IMR-90 (cell line): ENCODE measurements around the gene MOB3B. TPM values are rescaled to one million over a fixed set of nuclear protein-coding genes. Genes with fewer than 3 reads are reported as not detected.

Experiments
- ATAC-seq: fragments of 200-7000 bp; cut with Tn5 transposase; 2 replicates; pipeline ENCODE4 v1.9.1; 2020; ENCODE audit warnings: low read depth, mild to moderate bottlenecking, moderate library complexity
- BruUV-seq: library from RNA; stranded (reverse); fragments of 400-500 nt; replicated peaks from 2 replicates; lab custom pipeline; 2021; lab: Mats Ljungman, UMichigan
- CTCF ChIA-PET: fragments of 300-600 bp; formaldehyde crosslinking; extraction: SDS; loops from one replicate; lab custom pipeline; 2021; ENCODE audit warnings: antibody characterized with exemption; lab: Yijun Ruan, JAX
- POLR2A ChIA-PET: fragments of 300-600 bp; sonication (Branson Sonifier 250); formaldehyde crosslinking; loops from one replicate; lab custom pipeline; 2022; ENCODE audit warnings: antibody characterized with exemption; ENCODE audit not compliant: unreplicated experiment; lab: Charles Lee
- DNase-seq: peaks from one replicate; pipeline ENCODE4 v3.0.0; 2013
- H2AFZ ChIP-seq: replicated peaks from 2 replicates; pipeline ENCODE3; 2013; ENCODE audit warnings: low read length, mild to moderate bottlenecking; ENCODE audit not compliant: poor library complexity
- H2AK5ac ChIP-seq: 2 replicates; pipeline ENCODE4 v1.6.1; 2013; ENCODE audit warnings: low read depth, low read length, inconsistent platforms
- H2AK9ac ChIP-seq: replicated peaks from 2 replicates; pipeline ENCODE3; 2013; ENCODE audit warnings: mild to moderate bottlenecking, low read depth, low read length, moderate library complexity; ENCODE audit not compliant: poor library complexity
- H2BK120ac ChIP-seq: 2 replicates; pipeline ENCODE4 v1.6.1; 2013; ENCODE audit warnings: low read depth, low read length, inconsistent platforms
- H2BK15ac ChIP-seq: 3 replicates; pipeline ENCODE4 v1.6.1; 2013; ENCODE audit warnings: low read depth, low read length, inconsistent platforms
- H2BK20ac ChIP-seq: 2 replicates; pipeline ENCODE4 v1.6.1; 2013; ENCODE audit warnings: low read depth, mild to moderate bottlenecking, inconsistent platforms, low read length, moderate library complexity
- H2BK5ac ChIP-seq: 2 replicates; pipeline ENCODE4 v1.6.1; 2013; ENCODE audit warnings: mild to moderate bottlenecking, low read depth, low read length, inconsistent platforms; ENCODE audit not compliant: poor library complexity, severe bottlenecking
- H3K14ac ChIP-seq: replicated peaks from 2 replicates; pipeline ENCODE4 v1.6.1; 2013; ENCODE audit warnings: low read depth, low read length, inconsistent platforms
- H3K18ac ChIP-seq: 2 replicates; pipeline ENCODE4 v1.6.1; 2013; ENCODE audit warnings: low read depth, low read length, control low read depth
- H3K23ac ChIP-seq: 2 replicates; pipeline ENCODE4 v1.6.1; 2013; ENCODE audit warnings: low read depth, low read length, inconsistent platforms
- H3K27ac ChIP-seq: 2 replicates; pipeline ENCODE4 v1.5.1; 2013; ENCODE audit warnings: mild to moderate bottlenecking, control low read depth, low read length; ENCODE audit not compliant: insufficient read depth
- H3K27me3 ChIP-seq: 2 replicates; pipeline ENCODE4 v1.6.1; 2013; ENCODE audit warnings: low read length; ENCODE audit not compliant: control insufficient read depth, insufficient read depth
- H3K36me3 ChIP-seq: 2 replicates; pipeline ENCODE4 v1.6.1; 2013; ENCODE audit warnings: low read length, mixed read lengths; ENCODE audit not compliant: control insufficient read depth, insufficient read depth
- H3K4ac ChIP-seq: 2 replicates; pipeline ENCODE4 v1.6.1; 2013; ENCODE audit warnings: low read depth, low read length, inconsistent platforms
- H3K4me1 ChIP-seq: 2 replicates; pipeline ENCODE4 v1.6.1; 2013; ENCODE audit warnings: low read length, mixed read lengths; ENCODE audit not compliant: control insufficient read depth, insufficient read depth
- H3K4me2 ChIP-seq: 2 replicates; pipeline ENCODE4 v1.6.1; 2013; ENCODE audit warnings: low read depth, mild to moderate bottlenecking, control low read depth, low read length, moderate library complexity
- H3K4me3 ChIP-seq: 2 replicates; pipeline ENCODE4 v1.5.1; 2013; ENCODE audit warnings: low read depth, mild to moderate bottlenecking, control low read depth, low read length, moderate library complexity; ENCODE audit not compliant: insufficient read depth
- H3K56ac ChIP-seq: 2 replicates; pipeline ENCODE4 v1.6.1; 2013; ENCODE audit warnings: low read length, inconsistent platforms; ENCODE audit not compliant: insufficient read depth; ENCODE audit errors: extremely low read depth
- H3K79me1 ChIP-seq, 2 experiments: 2 replicates each; pipeline ENCODE4 v1.6.1; 2013; ENCODE audit warnings: low read length in 2 of 2, inconsistent platforms in 1 of 2, low read depth in 1 of 2
- H3K9ac ChIP-seq: 2 replicates; pipeline ENCODE4 v1.6.1; 2013; ENCODE audit warnings: low read depth, low read length, control low read depth
- H3K9me1 ChIP-seq: 2 replicates; pipeline ENCODE4 v1.6.1; 2013; ENCODE audit warnings: low read length, inconsistent platforms; ENCODE audit not compliant: insufficient read depth
- H3K9me3 ChIP-seq: 2 replicates; pipeline ENCODE4 v1.6.1; 2013; ENCODE audit warnings: low read length; ENCODE audit not compliant: control insufficient read depth, insufficient read depth
- H4K20me1 ChIP-seq: 2 replicates; pipeline ENCODE4 v1.6.1; 2013; ENCODE audit warnings: low read length, inconsistent platforms; ENCODE audit not compliant: insufficient read depth
- H4K5ac ChIP-seq: 2 replicates; pipeline ENCODE4 v1.6.1; 2013; ENCODE audit warnings: mild to moderate bottlenecking, low read depth, low read length, control low read depth
- H4K8ac ChIP-seq, 2 experiments: 2 replicates each; pipeline ENCODE4 v1.6.1; 2013; ENCODE audit warnings: low read depth in 2 of 2, low read length in 2 of 2, control low read depth in 1 of 2, inconsistent platforms in 1 of 2
- H4K91ac ChIP-seq: 2 replicates; pipeline ENCODE4 v1.6.1; 2013; ENCODE audit warnings: low read depth, low read length, inconsistent platforms; ENCODE audit not compliant: insufficient read depth
- RFX5 ChIP-seq: IDR thresholded peaks from 2 replicates; pipeline ENCODE4 v1.8.0; 2012; ENCODE audit warnings: low read depth, mild to moderate bottlenecking, low read length, moderate library complexity
- WGBS, 2 experiments: methylation state at CpG; one replicate each; pipeline versions ENCODE4 v1.1.5 to v1.1.7; 2013; ENCODE audit warnings: missing lambda C conversion rate in 2 of 2; ENCODE audit not compliant: insufficient read length in 1 of 2; ENCODE audit errors: extremely low coverage in 2 of 2; 5-methylcytosine and 5-hydroxymethylcytosine counted together
- dilution Hi-C: fragments of 300-500 bp; cut with HindIII; formaldehyde crosslinking; loops from one replicate; pipeline ENCODE4 v1.14.3; 2018; ENCODE audit warnings: low sequenced_read_pairs; ENCODE audit not compliant: unreplicated experiment
- in situ Hi-C: fragments of 300-500 bp; cut with MboI; formaldehyde crosslinking; loops from 3 replicates; pipeline ENCODE4 v1.14.3; 2019; ENCODE audit warnings: low sequenced_read_pairs, inconsistent platforms, mixed read lengths
- intact Hi-C: fragments of 100-400 bp; cut with micrococcal nuclease; formaldehyde crosslinking; loops from 2 replicates; pipeline ENCODE4 v1.10.0; 2022
- polyA plus RNA-seq, 3 experiments: library from polyadenylated mRNA; depleted of rRNA; stranded (reverse); fragments of >200 nt; gene quantifications; 2 replicates each; pipeline ENCODE4 v1.2.3, GENCODE V29; 2012; ENCODE audit warnings: low replicate concordance in 1 of 3
- total RNA-seq: library from RNA; depleted of rRNA; stranded (reverse); fragments of >200 nt; gene quantifications from 2 replicates; pipeline ENCODE4 v1.2.3, GENCODE V29; 2012

The MOB3B gene
- total and polyA plus RNA-seq, 2 of the 4 experiments (the other 2 are of a cell fraction): under 0.01 to 0.02 TPM

DNA sequence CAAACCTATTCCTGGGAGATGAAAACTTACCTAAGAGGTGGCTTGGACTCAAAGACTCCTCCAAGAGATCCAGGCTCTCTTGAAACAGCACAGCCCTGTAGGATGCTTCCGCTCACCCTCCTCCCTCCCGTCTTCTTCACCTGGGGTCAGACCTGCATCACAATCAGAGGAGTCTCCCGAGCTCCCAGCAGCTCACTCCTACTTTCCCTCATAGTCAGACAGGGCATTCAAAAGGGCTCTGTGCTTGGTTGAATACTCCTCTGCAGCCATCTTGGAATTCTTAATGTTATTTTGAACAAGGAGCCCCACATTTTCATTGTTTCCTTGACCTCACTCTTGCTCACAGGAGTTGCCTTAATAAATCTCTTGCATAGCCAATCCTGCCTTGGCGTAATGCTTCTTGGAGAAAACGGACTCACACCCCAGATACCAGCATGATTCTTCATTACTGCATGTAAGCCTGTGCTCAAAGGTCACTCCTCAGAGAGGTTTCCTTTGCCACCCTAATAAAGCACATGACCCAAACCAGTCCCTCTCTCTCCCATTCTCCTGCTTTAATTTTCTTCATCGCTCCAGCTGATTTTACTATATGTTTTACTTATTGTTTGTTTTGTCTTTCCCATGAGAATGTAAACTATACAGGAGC lies 52.6 kb downstream of the MOB3B start:
- Histone ChIP-seq H2AK5ac (no peak overlapping the region), H2AFZ (no peak overlapping the region), H4K5ac (no peak overlapping the region), H3K18ac (no peak overlapping the region), H3K56ac (no peak overlapping the region), H4K20me1 (no peaks in the 10 kb centered on the region), H3K4me3 (no peak overlapping the region), H2BK20ac (no peak overlapping the region), H3K4me2 (no peak overlapping the region), H4K8ac (no peak overlapping the region), H4K91ac (no peak overlapping the region), H3K27me3 (no peaks in the 10 kb centered on the region), H2AK9ac (no peak overlapping the region), H3K14ac (no peak overlapping the region), H3K4ac (no peak overlapping the region), H3K9me1 (no peaks in the 10 kb centered on the region), H3K79me1 (no peaks in the 10 kb centered on the region), H3K23ac (no peak overlapping the region), H3K36me3 (no peaks in the 10 kb centered on the region), H2BK120ac (no peak overlapping the region), H3K4me1 (no peaks in the 10 kb centered on the region), H3K9me3 (no peaks in the 10 kb centered on the region), H3K27ac (no peak overlapping the region), H3K9ac (no peak overlapping the region), H2BK15ac (no peak overlapping the region), H2BK5ac (no peak overlapping the region)
- no peak for TF ChIP-seq RFX5
- ATAC-seq (no peak), DNase-seq (no peak)
- CTCF ChIA-PET: no interaction called here
- dilution Hi-C loops (no loop called here), intact Hi-C loops (no loop called here), in situ Hi-C loops (no loop called here)
- BruUV-seq: no TSS peak
- POLR2A ChIA-PET: no interaction called here
- WGBS, 2 experiments: 50% methylated on average over 2 of the region's 6 CpGs; no CpG with 5 or more reads in 1 of the 2 experiments
